ENCODE results near the gene NPS.

The NPS gene

GRCh38 chr10:127549009-127549408 lies at the start of gene NPS:
Gene NPS, plus strand, starts transcription at chr10:127549309. Its CDS starts 60 bp downstream, at chr10:127549369.
- DNase-seq: no peak

GRCh38 chr10:127500127-127500526 lies 49.0 kb upstream of the NPS start:
- DNase-seq: no peak

DNA sequence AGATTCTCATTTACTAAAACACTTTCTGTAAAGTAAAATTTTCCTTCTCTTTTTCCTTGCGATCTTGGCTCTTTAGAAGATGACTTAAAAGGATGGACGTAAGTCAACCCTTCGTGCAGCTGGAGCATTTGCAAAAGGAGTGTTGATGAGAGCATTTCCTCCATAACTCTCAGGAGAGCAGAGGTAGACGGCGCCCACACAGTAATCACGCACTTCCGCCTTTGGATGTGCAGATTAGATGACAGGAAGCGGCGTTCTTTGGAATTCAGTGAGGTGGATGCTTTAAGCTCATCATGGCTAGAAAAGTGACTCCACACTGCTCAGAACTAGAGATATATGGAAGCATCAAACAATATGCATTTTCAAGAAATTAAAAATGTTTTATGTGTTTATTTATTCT lies 43.0 kb upstream of the NPS start:
- no peak for DNase-seq

- DNase-seq: no peak
Measured at GRCh38 chr10:127522298-127522697, 26.8 kb upstream of the NPS start.

DNA sequence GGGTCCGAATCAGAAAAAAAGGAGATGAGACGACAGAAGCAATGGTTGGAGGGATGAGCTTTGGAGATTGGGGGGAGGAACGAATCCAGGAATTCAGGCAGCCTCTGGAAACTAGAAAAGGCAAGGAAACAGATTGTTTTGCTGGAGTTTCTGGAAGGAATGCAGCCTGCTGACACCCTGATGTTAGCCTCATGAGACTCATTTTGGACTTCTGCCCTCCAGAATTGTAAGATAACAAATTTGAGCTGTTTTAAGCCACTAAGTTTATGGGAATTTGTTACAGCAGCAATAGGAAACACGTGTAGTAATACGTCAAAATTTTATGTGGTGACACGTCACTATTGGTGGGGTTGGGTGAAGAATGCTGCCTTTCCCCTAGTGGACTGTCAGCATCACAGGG lies 25.6 kb upstream of the NPS start:
- no peak for DNase-seq

DNA sequence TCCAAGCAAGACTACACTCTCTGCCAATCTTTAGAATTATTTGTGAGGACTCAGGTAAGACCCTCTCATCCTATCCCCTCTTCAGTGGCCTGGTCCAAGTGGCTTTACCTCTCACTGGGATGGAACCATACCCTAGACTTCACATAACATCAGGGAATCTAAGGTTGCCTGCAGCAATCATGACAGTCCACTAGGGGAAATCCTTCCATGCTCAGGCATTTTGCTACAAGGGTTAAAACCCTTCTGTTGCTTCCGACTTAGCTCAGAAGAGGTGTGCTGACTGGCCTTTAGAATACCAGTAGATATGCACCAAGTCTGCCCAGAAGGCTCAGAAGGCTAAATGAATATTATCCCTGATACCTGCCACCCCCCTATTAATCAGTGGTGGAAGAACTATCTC lies 24.9 kb upstream of the NPS start:
- no peak for DNase-seq

- DNase-seq: no peak
Measured at GRCh38 chr10:127524908-127525665, 24.0 kb upstream of the NPS start.

- no peak for DNase-seq
Measured at GRCh38 chr10:127525686-127526085, 23.4 kb upstream of the NPS start.

DNA sequence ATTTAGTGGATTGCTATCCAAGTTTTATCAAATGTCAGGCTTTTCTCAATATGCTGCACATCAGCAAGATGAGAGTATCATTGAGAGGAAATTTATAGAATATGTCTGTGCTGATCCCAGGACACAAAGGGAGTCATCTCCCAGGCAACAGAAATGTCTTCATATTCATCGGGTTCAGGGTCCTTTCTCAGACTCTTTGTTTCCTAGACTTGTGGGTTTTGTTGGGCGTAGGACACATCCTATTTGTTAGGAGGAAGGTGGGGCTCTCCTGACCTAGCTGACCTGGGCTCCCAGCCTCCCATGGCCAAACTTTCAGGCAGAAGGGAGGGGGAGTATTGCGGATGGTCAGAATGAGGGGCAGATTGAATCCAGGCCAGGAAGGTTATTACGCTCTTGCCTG lies 22.9 kb upstream of the NPS start:
- DNase-seq: no peak

- DNase-seq: no peak
Measured at GRCh38 chr10:127527320-127527719, 21.8 kb upstream of the NPS start.

GRCh38 chr10:127527891-127528290 lies 21.2 kb upstream of the NPS start:
- no peak for DNase-seq

GRCh38 chr10:127532193-127532592 lies 16.9 kb upstream of the NPS start:
- no peak for DNase-seq

DNA sequence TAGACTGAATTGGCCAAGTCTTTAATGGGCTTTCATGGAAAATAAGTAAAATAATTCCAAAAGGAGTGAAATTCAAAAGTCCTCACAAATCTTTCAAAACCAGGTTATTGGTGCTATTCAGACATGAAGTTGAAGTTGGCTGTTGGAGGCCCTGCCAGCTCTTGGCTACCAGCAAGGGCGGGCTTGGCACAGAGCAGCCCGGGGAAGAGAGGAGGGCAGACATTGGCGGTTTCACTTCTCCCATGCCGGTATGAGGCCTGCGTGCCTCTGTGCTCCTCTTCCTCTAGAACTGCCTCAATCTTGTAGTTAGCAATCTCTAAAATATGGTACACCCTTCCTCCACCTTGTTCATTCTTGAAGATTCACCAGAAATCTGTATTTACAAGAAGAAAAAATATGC lies 16.4 kb upstream of the NPS start:
- DNase-seq: no peak

DNA sequence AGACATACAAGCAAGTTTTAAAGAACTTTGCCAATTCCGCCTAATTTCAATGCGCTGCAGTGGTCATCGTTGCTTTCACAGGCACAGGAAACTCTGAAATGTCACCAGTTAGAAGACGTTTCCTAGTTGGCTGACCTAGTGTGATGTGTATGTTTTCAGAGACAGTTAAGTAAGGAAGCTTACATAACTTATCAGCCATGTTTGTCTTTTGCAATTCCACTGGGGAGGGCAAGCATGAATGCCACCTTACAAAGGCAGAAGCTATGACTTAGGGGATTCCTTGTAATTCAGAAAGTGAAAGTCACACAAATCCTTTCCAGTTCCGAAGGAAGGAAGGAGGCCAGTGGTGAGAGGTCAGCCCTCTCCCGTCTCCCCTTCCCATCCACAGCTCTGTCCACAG lies 15.0 kb upstream of the NPS start:
- DNase-seq: no peak

- DNase-seq: no peak
Measured at GRCh38 chr10:127534496-127534895, 14.6 kb upstream of the NPS start.

DNA sequence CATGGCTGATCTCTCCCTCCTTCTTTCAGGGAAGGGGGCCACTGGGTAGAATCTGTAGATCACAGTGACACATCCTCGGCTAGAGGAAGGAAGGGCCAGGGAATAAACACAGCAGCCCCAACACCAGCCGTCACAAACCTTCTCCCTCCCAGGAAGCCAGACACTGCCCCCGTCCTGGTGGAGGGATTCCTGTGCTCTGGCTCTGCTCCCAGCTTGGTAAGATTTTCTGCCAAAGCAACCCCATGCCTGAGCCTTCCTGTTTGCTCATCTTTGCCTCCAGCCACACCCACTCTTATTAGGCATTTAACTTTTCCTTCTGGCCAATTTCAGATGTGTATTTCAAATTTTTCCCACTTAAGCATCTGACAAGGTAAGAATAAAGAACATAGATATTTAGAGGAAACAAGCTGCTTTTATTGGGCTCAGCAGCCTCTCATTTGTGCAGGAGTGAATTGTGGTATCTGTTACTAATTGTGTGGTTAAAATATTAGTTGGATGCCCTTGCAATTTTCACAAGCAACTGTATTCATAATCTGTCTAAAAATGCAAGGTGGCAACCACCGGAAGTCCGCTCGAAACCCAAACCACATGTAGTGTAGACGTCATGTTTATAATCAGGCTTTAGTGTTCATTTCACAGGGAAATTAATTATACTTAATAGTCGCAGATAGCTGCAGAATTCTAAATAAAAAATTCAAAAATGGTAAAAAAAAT lies 13.2 kb upstream of the NPS start:
- no peak for DNase-seq

DNA sequence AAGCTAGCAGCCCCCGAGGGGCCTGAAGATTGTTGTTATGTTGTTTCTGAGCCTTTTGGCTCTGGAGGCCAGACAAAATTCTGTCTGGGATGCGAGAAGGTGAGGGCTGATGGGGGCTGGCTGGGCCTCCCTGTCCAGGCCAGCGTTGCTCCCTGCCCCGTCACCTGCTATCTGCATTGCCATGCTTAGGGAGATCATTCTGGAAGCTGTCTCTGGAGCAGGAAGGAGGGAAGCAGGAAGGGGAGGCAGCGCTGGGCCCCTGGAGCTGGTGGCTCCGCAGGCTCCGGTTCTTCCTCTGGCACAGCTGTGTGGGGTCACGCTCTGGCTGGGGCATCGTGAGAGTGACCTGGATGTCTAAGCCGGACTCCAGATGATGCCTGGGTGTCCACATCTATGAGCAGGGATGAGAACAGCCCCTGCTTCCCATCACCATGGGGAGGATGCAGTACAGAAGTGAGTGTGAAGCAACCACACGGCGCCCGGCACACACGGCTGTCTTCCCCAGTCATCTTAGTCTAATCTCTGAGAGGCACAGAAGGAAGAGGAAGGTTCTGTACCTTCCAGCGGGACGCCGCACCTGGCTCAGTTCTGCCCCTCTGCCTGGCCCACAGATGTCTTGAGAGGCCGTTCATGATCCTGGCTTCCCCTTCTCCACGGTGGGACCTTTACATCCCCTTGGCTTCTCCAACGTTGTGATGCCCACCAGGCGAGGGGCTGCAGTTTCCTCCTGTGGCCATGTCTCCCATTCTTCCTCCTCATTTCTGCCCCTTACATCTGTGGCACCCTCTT lies 11.9 kb upstream of the NPS start:
- no peak for DNase-seq

DNA sequence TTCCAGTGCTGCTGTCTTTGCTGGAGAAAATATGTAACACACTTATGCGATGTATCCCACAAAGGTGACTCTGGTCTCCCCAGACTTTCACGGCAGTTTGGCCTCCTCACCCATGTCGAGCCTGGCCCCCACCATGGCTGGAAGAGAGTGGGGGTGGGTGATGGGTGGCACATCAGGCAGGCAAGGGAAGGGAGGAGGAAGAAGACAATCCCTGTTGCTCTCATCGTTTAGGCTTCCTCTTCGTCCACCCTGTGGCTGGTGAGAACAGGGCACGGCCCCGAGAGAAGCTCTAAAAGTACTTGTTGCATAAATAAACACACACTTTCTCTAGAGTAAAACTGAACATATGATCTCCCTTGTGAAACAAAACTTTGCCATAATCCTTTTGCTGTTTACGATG lies 11.2 kb upstream of the NPS start:
- DNase-seq: no peak

DNA sequence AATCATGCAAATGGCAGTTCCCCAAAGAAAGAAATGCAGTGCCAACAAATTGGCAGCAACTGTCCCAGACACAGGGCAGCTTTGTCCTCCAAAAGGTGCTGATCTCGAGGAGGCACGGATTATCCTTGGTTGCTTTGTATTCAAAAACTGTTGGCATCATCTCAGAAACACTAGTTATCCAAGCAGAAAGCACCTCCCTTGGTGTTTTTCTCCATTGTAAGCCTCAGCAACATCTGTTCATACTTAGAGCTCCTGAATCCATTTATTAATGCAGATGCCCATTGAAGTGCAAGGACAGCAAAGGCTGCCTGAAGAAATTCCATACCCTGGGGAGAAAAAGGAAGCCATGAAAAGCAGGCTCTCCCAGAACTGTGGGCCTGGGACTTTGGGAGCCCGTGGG lies 1.1 kb upstream of the NPS start:
- no peak for DNase-seq

DNA sequence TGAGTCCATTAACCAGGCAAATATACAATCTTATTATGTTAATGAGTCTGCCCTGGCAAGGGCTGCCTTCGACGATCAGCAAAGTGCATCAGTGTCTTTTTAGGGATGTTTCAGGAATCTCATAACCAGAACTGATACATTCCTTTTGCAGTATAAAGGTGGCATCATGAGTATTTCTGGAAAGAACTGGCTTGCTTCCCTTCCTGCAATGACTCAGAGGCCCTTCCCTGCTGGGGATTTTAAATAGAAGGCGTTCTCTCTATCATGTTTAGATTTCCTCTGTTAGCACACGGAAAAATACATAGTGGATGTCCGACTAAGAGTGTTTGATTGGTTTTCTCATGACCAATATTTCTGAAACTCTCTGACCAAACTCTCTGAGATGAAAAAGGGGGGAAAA lies 1.8 kb downstream of the NPS start:
- DNase-seq: no peak

DNA sequence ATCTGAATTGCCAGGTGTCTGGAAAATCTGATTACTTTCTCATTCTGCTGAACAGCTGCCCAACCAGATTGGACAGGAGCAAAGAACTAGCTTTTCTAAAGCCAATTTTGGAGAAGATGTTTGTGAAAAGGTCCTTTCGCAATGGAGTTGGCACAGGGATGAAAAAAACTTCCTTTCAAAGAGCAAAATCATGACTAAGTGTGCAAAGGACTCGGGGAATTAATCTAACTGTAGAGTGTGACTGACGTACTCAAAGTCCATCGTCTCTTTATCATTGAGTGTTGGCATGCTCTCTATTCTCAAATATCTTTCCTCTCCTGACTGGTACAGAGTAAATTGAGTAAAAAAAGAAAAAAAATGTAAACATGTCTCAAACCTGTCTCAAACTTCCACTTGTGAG lies 3.3 kb downstream of the NPS start:
- no peak for DNase-seq

DNA sequence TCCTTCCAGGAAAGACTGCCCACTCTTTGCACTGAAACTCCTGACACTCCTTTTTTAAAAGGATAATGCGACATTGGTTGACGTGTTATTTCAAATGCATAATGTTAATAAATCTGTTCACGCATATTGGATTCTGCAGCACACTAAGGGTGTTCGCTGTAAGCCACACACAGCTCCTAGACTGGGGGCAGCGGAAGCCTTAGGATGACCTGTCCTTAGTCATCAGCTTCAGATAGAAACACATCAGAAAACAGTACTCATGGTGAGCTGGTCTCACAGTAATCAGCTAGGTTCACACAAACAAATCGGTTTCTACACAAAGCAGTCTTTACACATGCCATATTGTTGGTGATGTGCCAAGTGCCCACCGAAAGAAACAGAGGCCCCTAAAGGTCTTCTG lies 4.3 kb downstream of the NPS start:
- no peak for DNase-seq

DNA sequence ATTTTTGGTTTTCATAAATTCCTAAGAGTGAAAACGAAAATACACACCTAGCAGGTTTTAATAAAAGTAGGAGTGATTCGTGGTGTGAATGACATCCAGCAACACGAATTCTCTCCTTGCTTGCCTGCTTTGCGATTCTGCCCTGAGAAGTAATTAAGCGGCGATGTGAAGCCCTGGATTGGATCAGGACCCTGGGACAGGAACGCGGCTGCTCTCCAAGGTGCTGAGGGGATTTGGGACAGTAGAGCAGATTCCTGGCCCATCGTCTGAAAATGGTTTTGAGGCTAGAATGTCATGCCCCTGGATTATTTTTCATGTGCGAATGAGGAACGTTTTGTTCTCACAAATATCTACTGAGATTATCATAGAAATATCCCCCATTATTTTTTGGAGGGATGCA lies 7.8 kb downstream of the NPS start:
- no peak for DNase-seq

DNA sequence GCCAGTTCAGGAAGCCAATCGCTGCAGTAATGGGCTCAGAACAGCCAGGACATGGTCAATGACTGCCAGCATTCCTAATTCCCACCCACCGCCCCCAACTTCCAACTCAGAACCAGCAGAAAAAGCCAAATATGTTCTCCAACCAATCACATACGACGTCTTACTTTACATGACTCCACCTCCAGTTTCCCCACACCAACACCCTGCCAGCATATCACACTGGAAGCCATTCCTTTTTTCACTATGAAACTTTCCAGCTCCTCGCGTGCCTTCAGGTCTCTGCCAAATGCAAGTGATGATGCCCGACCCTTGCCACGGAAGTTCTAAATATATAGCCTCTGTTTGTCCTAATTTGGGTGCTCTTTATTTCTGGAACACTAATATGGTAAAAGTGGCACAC lies 12.5 kb downstream of the NPS start:
- DNase-seq: no peak

All from activated naive CD4-positive, alpha-beta T cell treated with Interleukin-2 at 50 U/mL for 16 hours (primary cell).